ENCODE results near the gene DPP6.

The DPP6 gene

DNA sequence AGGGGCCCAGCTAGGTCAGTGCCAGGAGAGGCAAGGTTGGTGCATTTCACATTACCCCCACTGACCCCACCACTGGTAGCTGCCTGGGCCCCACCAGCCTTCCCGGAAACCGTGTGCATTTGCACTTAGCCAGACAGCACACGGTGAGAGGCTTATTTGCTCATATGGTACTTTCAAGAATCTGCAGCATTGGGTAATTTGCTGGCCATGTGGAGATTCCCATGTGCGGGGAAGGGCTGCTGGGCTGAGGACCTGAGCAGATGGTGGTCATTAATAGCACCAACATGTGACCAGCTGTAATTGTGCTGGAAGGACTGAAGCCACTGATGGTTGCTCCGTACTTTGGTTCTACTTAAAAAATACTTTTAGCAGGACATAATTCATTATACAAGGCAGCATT lies 323.8 kb downstream of the DPP6 start:
- no peak for TF ChIP-seq FOXM1 (IDR thresholded peaks at IDR 0.05; ENCODE audit: borderline replicate concordance, low read depth)
- TF ChIP-seq TEAD4 (IDR thresholded peaks at IDR 0.05), result no peak
- TF ChIP-seq ZBTB7A (IDR thresholded peaks at IDR 0.05; ENCODE audit: low read depth), result no peak
- TF ChIP-seq USF1 (IDR thresholded peaks at IDR 0.05), result no peak
- no peak for TF ChIP-seq TCF12 (IDR thresholded peaks at IDR 0.05; ENCODE audit: low read depth)
- TF ChIP-seq MAX (IDR thresholded peaks at IDR 0.05), result no peak
- TF ChIP-seq EP300 (IDR thresholded peaks at IDR 0.05; ENCODE audit: borderline replicate concordance), result no peak
- TF ChIP-seq CREB1 (IDR thresholded peaks at IDR 0.05; ENCODE audit: low read depth), result no peak
- no peak for TF ChIP-seq NFIC (IDR thresholded peaks at IDR 0.05)
- TF ChIP-seq YY1 (IDR thresholded peaks at IDR 0.05; ENCODE audit: low read depth), result no peak
- TF ChIP-seq, protein P1, sequence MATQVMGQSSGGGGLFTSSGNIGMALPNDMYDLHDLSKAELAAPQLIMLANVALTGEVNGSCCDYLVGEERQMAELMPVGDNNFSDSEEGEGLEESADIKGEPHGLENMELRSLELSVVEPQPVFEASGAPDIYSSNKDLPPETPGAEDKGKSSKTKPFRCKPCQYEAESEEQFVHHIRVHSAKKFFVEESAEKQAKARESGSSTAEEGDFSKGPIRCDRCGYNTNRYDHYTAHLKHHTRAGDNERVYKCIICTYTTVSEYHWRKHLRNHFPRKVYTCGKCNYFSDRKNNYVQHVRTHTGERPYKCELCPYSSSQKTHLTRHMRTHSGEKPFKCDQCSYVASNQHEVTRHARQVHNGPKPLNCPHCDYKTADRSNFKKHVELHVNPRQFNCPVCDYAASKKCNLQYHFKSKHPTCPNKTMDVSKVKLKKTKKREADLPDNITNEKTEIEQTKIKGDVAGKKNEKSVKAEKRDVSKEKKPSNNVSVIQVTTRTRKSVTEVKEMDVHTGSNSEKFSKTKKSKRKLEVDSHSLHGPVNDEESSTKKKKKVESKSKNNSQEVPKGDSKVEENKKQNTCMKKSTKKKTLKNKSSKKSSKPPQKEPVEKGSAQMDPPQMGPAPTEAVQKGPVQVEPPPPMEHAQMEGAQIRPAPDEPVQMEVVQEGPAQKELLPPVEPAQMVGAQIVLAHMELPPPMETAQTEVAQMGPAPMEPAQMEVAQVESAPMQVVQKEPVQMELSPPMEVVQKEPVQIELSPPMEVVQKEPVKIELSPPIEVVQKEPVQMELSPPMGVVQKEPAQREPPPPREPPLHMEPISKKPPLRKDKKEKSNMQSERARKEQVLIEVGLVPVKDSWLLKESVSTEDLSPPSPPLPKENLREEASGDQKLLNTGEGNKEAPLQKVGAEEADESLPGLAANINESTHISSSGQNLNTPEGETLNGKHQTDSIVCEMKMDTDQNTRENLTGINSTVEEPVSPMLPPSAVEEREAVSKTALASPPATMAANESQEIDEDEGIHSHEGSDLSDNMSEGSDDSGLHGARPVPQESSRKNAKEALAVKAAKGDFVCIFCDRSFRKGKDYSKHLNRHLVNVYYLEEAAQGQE (IDR thresholded peaks at IDR 0.05; ENCODE audit: low read depth), result no peak
- no peak for TF ChIP-seq EGR1 (IDR thresholded peaks at IDR 0.05)
- no peak for TF ChIP-seq TAF1 (IDR thresholded peaks at IDR 0.05; ENCODE audit: low read depth)
- TF ChIP-seq CEBPB (IDR thresholded peaks at IDR 0.05), result no peak
- TF ChIP-seq RAD21 (IDR thresholded peaks at IDR 0.05; ENCODE audit: low read depth), result no peak

DNA sequence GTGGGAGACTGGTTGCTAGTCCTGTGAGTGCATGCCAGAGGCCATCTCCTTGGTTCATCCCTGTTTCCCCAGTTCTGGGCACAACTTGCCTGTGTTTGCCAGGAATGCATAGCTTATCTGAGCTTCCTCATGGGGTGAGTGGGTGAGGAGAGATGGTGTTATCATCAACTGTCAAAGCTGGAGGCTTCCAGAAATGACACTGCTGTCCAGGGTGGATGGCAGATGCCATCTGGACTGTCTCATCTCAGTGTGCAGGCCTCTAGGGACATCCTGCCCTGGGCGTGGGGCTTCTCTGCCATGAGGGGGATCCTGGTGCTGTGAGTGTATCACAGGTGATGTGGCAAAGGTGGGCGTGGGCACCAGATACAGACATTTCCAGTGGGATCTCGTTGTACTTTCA lies 328.6 kb downstream of the DPP6 start:
- TF ChIP-seq CREB1 (IDR thresholded peaks at IDR 0.05; ENCODE audit: low read depth), result no peak
- no peak for TF ChIP-seq YY1 (IDR thresholded peaks at IDR 0.05; ENCODE audit: low read depth)
- TF ChIP-seq ZBTB7A (IDR thresholded peaks at IDR 0.05; ENCODE audit: low read depth), result no peak
- TF ChIP-seq, protein P1 (IDR thresholded peaks at IDR 0.05; ENCODE audit: low read depth), result no peak
- no peak for TF ChIP-seq CEBPB (IDR thresholded peaks at IDR 0.05)

- TF ChIP-seq NFIC (IDR thresholded peaks at IDR 0.05) (no peak), FOXM1 (IDR thresholded peaks at IDR 0.05; ENCODE audit: borderline replicate concordance, low read depth) (no peak), USF1 (IDR thresholded peaks at IDR 0.05) (no peak), TEAD4 (IDR thresholded peaks at IDR 0.05) (no peak), CREB1 (IDR thresholded peaks at IDR 0.05; ENCODE audit: low read depth) (no peak)
Measured at GRCh38 chr7:154383045-154383444, 330.8 kb downstream of the DPP6 start.

DNA sequence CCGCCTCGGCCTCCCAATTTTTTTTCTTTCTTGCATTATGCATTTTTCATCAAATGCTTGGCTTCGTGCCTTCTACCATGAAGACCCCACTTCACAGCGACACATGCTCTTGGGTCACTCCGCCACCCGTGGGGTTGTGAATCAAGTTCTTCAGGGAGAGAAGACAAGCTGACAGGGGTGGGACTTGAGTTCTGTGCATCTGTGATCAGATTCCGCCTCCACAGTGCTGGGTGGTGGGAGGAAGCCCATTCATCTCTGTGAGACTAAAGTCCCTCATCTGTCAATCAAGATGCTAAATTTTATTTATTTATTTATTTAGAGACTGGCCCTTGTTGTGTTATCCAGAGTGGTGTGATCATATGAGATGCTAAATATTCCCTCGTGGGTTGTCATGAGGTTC lies 333.0 kb downstream of the DPP6 start:
- TF ChIP-seq YY1 (IDR thresholded peaks at IDR 0.05; ENCODE audit: low read depth) (no peak), CREB1 (IDR thresholded peaks at IDR 0.05; ENCODE audit: low read depth) (no peak), ZBTB7A (IDR thresholded peaks at IDR 0.05; ENCODE audit: low read depth) (no peak), CEBPB (IDR thresholded peaks at IDR 0.05) (no peak), TCF12 (IDR thresholded peaks at IDR 0.05; ENCODE audit: low read depth) (no peak)
- TF ChIP-seq, protein P1 (IDR thresholded peaks at IDR 0.05; ENCODE audit: low read depth), result no peak

DNA sequence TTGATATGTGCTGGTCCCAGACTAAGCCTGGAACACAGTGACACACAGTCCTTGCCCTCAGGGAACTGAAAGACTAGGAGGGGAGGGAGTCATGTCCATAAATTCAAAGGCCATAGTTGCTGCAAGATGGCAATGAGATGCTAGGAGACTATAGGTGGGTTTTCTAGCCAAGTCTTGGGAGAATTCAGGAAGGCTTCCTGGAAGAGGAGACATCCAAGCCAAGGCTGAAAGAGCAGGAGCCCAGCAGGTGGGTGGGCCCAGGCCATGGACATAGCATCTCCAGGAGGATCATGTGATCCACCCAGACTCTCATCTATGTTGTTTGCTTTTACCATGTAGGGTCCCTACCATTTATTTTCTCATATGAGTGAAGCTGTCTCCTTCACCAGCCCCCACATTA lies 335.1 kb downstream of the DPP6 start:
- no peak for TF ChIP-seq FOXM1 (IDR thresholded peaks at IDR 0.05; ENCODE audit: borderline replicate concordance, low read depth)
- TF ChIP-seq CEBPB (IDR thresholded peaks at IDR 0.05), result no peak
- TF ChIP-seq, protein P1 (IDR thresholded peaks at IDR 0.05; ENCODE audit: low read depth), result no peak
- TF ChIP-seq NFIC (IDR thresholded peaks at IDR 0.05), result no peak

All from Ishikawa (cell line).